ENCODE measurements around the gene SECISBP2. TPM values are rescaled to one million over a fixed set of nuclear protein-coding genes. Genes with fewer than 3 reads are reported as not detected.

Gene SECISBP2
- total and polyA plus RNA-seq, 4 donors: 14.2 to 37.7 (median 24.3) TPM

GRCh38 chr9:89357331-89358197 lies 39.3 kb downstream of the SECISBP2 start:
- H3K4me3 ChIP-seq (ENCODE audit: low read depth in 1 of 3, low read length in 3 of 3): no peak overlapping the region
- peaks cover 9 to 21% (median 12%) of the 10 kb centered on the region in 4 donors for H3K4me1 ChIP-seq (ENCODE audit: control insufficient read depth in 4 of 4, insufficient read depth in 4 of 4, low read length in 3 of 4)
- H3K27ac ChIP-seq (ENCODE audit: low read depth in 1 of 2, low read length in 2 of 2): no peak overlapping the region
- H3K36me3 ChIP-seq (ENCODE audit: control insufficient read depth in 4 of 4, insufficient read depth in 3 of 4, low read depth in 1 of 4, low read length in 3 of 4): peaks cover 8 to 43% (median 31%) of the 10 kb centered on the region in 4 donors
- H3K9me3 ChIP-seq (ENCODE audit: control insufficient read depth in 4 of 4, low read length in 3 of 4): no peaks in the 10 kb centered on the region
- TF ChIP-seq HNF4G (IDR thresholded peaks at IDR 0.05): no peak
- no peak for TF ChIP-seq GABPA (IDR thresholded peaks at IDR 0.05 in 1 of 2, conservative IDR thresholded peaks at IDR 0.05 in 1 of 2)
- no peak for TF ChIP-seq TAF1 (conservative IDR thresholded peaks at IDR 0.05)
- no peak for TF ChIP-seq NR2F2 (IDR thresholded peaks at IDR 0.05)
- TF ChIP-seq ZBTB33 (IDR thresholded peaks at IDR 0.05): no peak
- TF ChIP-seq, protein P1, sequence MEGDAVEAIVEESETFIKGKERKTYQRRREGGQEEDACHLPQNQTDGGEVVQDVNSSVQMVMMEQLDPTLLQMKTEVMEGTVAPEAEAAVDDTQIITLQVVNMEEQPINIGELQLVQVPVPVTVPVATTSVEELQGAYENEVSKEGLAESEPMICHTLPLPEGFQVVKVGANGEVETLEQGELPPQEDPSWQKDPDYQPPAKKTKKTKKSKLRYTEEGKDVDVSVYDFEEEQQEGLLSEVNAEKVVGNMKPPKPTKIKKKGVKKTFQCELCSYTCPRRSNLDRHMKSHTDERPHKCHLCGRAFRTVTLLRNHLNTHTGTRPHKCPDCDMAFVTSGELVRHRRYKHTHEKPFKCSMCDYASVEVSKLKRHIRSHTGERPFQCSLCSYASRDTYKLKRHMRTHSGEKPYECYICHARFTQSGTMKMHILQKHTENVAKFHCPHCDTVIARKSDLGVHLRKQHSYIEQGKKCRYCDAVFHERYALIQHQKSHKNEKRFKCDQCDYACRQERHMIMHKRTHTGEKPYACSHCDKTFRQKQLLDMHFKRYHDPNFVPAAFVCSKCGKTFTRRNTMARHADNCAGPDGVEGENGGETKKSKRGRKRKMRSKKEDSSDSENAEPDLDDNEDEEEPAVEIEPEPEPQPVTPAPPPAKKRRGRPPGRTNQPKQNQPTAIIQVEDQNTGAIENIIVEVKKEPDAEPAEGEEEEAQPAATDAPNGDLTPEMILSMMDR (IDR thresholded peaks at IDR 0.05; ENCODE audit: low read depth, low read length, missing input control): no peak
- TF ChIP-seq, protein P2, sequence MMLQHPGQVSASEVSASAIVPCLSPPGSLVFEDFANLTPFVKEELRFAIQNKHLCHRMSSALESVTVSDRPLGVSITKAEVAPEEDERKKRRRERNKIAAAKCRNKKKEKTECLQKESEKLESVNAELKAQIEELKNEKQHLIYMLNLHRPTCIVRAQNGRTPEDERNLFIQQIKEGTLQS (IDR thresholded peaks at IDR 0.05): no peak
- peak; percentile 30 to 73 for TF ChIP-seq RXRA (IDR thresholded peaks at IDR 0.05)
- no peak for TF ChIP-seq FOXA1 (IDR thresholded peaks at IDR 0.05)
- peak; percentile 65 for TF ChIP-seq MAX (IDR thresholded peaks at IDR 0.05)
- TF ChIP-seq, protein P3, sequence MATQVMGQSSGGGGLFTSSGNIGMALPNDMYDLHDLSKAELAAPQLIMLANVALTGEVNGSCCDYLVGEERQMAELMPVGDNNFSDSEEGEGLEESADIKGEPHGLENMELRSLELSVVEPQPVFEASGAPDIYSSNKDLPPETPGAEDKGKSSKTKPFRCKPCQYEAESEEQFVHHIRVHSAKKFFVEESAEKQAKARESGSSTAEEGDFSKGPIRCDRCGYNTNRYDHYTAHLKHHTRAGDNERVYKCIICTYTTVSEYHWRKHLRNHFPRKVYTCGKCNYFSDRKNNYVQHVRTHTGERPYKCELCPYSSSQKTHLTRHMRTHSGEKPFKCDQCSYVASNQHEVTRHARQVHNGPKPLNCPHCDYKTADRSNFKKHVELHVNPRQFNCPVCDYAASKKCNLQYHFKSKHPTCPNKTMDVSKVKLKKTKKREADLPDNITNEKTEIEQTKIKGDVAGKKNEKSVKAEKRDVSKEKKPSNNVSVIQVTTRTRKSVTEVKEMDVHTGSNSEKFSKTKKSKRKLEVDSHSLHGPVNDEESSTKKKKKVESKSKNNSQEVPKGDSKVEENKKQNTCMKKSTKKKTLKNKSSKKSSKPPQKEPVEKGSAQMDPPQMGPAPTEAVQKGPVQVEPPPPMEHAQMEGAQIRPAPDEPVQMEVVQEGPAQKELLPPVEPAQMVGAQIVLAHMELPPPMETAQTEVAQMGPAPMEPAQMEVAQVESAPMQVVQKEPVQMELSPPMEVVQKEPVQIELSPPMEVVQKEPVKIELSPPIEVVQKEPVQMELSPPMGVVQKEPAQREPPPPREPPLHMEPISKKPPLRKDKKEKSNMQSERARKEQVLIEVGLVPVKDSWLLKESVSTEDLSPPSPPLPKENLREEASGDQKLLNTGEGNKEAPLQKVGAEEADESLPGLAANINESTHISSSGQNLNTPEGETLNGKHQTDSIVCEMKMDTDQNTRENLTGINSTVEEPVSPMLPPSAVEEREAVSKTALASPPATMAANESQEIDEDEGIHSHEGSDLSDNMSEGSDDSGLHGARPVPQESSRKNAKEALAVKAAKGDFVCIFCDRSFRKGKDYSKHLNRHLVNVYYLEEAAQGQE (IDR thresholded peaks at IDR 0.05): no peak
- TF ChIP-seq JUND (IDR thresholded peaks at IDR 0.05): no peak
- no peak for TF ChIP-seq FOXA2 (IDR thresholded peaks at IDR 0.05)
- TF ChIP-seq RAD21 (IDR thresholded peaks at IDR 0.05): peak in 1 of 2 donors; percentile 46
- TF ChIP-seq HNF4A (conservative IDR thresholded peaks at IDR 0.05): peak; percentile 63 to 77
- peak; percentile 59 for TF ChIP-seq SP1 (IDR thresholded peaks at IDR 0.05)
- TF ChIP-seq YY1 (IDR thresholded peaks at IDR 0.05): peak; percentile 39
- TF ChIP-seq EGR1 (IDR thresholded peaks at IDR 0.05; ENCODE audit: low read depth in 2 of 2): no peak
- WGBS: 78% methylated on average over 8 of the region's 8 CpGs
- H3K27me3 ChIP-seq (ENCODE audit: control insufficient read depth in 4 of 4, insufficient read depth in 4 of 4, low read length in 3 of 4): no peaks in the 10 kb centered on the region
- H3K9ac ChIP-seq (ENCODE audit: low read depth in 1 of 2, low read length in 2 of 2): no peak overlapping the region
- peak; percentile 46 for DNase-seq (ENCODE audit: low spot score)

All from liver (tissue), 9 donors.